HEK293 (cell line): Measurements from ENCODE around the gene NSUN6.

Experiments
- CTCF ChIA-PET: fragments of 350-600 bp; formaldehyde crosslinking; extraction: SDS; loops from one replicate; lab custom pipeline; 2021; ENCODE audit warnings: antibody characterized with exemption; lab: Yijun Ruan, JAX
- POLR2A ChIA-PET: fragments of 300-600 bp; formaldehyde crosslinking; extraction: SDS; loops from one replicate; lab custom pipeline; 2020; ENCODE audit warnings: antibody characterized with exemption, inconsistent platforms; lab: Yijun Ruan, JAX
- H3K27ac ChIP-seq: fragments of 200-500 bp; sonication (Bioruptor generic); 2 replicates; pipeline ENCODE4 v1.5.1; 2014; ENCODE audit warnings: low read depth, low read length, control low read depth, inconsistent platforms; ENCODE audit errors: extremely low read depth
- H3K36me3 ChIP-seq, 2 experiments: fragments of 200-500 bp in 1 of 2; sonication (Bioruptor generic) in 1 of 2; 1 replicate in 1 of 2; 2 replicates in 1 of 2; pipeline ENCODE4 v1.5.1; 2014 to 2017; ENCODE audit warnings: inconsistent platforms in 2 of 2, low read length in 2 of 2; ENCODE audit not compliant: control insufficient read depth in 2 of 2, insufficient read depth in 1 of 2
- H3K4me1 ChIP-seq: fragments of 200-500 bp; sonication (Bioruptor generic); 2 replicates; pipeline ENCODE4 v1.5.1; 2014; ENCODE audit warnings: mild to moderate bottlenecking, low read length, inconsistent platforms; ENCODE audit not compliant: control insufficient read depth, insufficient read depth
- H3K4me3 ChIP-seq: 2 replicates; pipeline ENCODE4 v1.5.1; 2011; ENCODE audit warnings: low read depth, mild to moderate bottlenecking, control low read depth, low read length, moderate library complexity
- H3K9me3 ChIP-seq: fragments of 200-500 bp; sonication (Bioruptor generic); 2 replicates; pipeline ENCODE4 v1.5.1; 2014; ENCODE audit warnings: low read depth, low read length, inconsistent platforms; ENCODE audit not compliant: control insufficient read depth, insufficient read depth
- BCL11A ChIP-seq: fragments of 450-650 bp; formaldehyde crosslinking; IDR thresholded peaks from 2 replicates; pipeline ENCODE4 v1.5.1; 2016; ENCODE audit warnings: low read depth, missing biosample characterization, missing genetic modification characterization
- KLF10 ChIP-seq: fragments of 450-650 bp; IDR thresholded peaks from 2 replicates; pipeline ENCODE4 v1.5.1; 2018; ENCODE audit warnings: missing biosample characterization, mild to moderate bottlenecking, missing genetic modification characterization
- KLF9 ChIP-seq: fragments of 450-650 bp; formaldehyde crosslinking; IDR thresholded peaks from 2 replicates; pipeline ENCODE4 v1.5.1; 2016; ENCODE audit warnings: missing biosample characterization, missing genetic modification characterization, low read depth
- PRDM10 ChIP-seq: fragments of 450-650 bp; formaldehyde crosslinking; IDR thresholded peaks from 2 replicates; pipeline ENCODE4 v1.5.1; 2016; ENCODE audit warnings: missing biosample characterization, missing genetic modification characterization
- SETDB1 ChIP-seq: IDR thresholded peaks from one replicate; pipeline ENCODE4 v1.6.1; 2017; ENCODE audit warnings: mild to moderate bottlenecking, low read length, moderate library complexity, mixed read lengths; ENCODE audit not compliant: insufficient read length
- ZBTB10 ChIP-seq: fragments of 450-650 bp; formaldehyde crosslinking; IDR thresholded peaks from 2 replicates; pipeline ENCODE4 v1.5.1; 2016; ENCODE audit warnings: missing biosample characterization, missing genetic modification characterization
- ZNF2 ChIP-seq: fragments of 450-650 bp; formaldehyde crosslinking; IDR thresholded peaks from 2 replicates; pipeline ENCODE4 v1.5.1; 2016; ENCODE audit warnings: missing biosample characterization, missing genetic modification characterization
- ZNF24 ChIP-seq: fragments of 450-650 bp; formaldehyde crosslinking; IDR thresholded peaks from 2 replicates; pipeline ENCODE4 v1.5.1; 2016; ENCODE audit warnings: missing biosample characterization, missing genetic modification characterization
- ZNF280D ChIP-seq: fragments of 450-650 bp; formaldehyde crosslinking; IDR thresholded peaks from 2 replicates; pipeline ENCODE4 v1.5.1; 2016; ENCODE audit warnings: missing biosample characterization, missing genetic modification characterization
- ZNF335 ChIP-seq: fragments of 450-650 bp; formaldehyde crosslinking; conservative IDR thresholded peaks from 2 replicates; pipeline ENCODE4 v1.5.1; 2016; ENCODE audit warnings: missing biosample characterization, missing genetic modification characterization
- ZNF426 ChIP-seq: fragments of 450-650 bp; formaldehyde crosslinking; IDR thresholded peaks from 2 replicates; pipeline ENCODE4 v1.5.1; 2017; ENCODE audit warnings: missing biosample characterization, missing genetic modification characterization, mild to moderate bottlenecking, inconsistent platforms, moderate library complexity
- ZNF529 ChIP-seq: fragments of 450-650 bp; formaldehyde crosslinking; IDR thresholded peaks from 2 replicates; pipeline ENCODE4 v1.5.1; 2017; ENCODE audit warnings: missing genetic modification characterization, missing biosample characterization; ENCODE audit not compliant: insufficient replicate concordance
- ZNF549 ChIP-seq: fragments of 450-650 bp; IDR thresholded peaks from 2 replicates; pipeline ENCODE4 v1.5.1; 2018; ENCODE audit warnings: missing biosample characterization, missing genetic modification characterization, mild to moderate bottlenecking, inconsistent platforms, moderate library complexity
- ZNF658 ChIP-seq: fragments of 450-650 bp; formaldehyde crosslinking; IDR thresholded peaks from 2 replicates; pipeline ENCODE4; 2016; ENCODE audit warnings: missing biosample characterization, missing genetic modification characterization
- ZNF692 ChIP-seq: fragments of 450-650 bp; formaldehyde crosslinking; IDR thresholded peaks from 2 replicates; pipeline ENCODE4 v1.5.1; 2016; ENCODE audit warnings: missing biosample characterization, missing genetic modification characterization
- TF ChIP-seq, protein P1 (sequence below): fragments of 450-650 bp; formaldehyde crosslinking; IDR thresholded peaks from 2 replicates; pipeline ENCODE4 v1.5.1; 2017; ENCODE audit warnings: missing biosample characterization, missing genetic modification characterization
- TF ChIP-seq, protein P2 (sequence below): fragments of 450-650 bp; formaldehyde crosslinking; IDR thresholded peaks from 2 replicates; pipeline ENCODE4 v1.5.1; 2016; ENCODE audit warnings: missing biosample characterization, missing genetic modification characterization
- TF ChIP-seq, protein P3 (sequence below): fragments of 450-650 bp; formaldehyde crosslinking; optimal IDR thresholded peaks from 2 replicates; pipeline ENCODE3; 2016; ENCODE audit warnings: missing biosample characterization, mild to moderate bottlenecking, missing genetic modification characterization

Gene NSUN6

GRCh38 chr10:18653112-18653511 is 1.7 kb upstream of the NSUN6 start (continued):
- TF ChIP-seq ZNF549 (tag by site-specific recombination) (no peak), ZBTB10 (tag by site-specific recombination) (no peak), ZNF692 (no peak), ZNF2 (no peak), ZNF529 (tag by site-specific recombination) (no peak), KLF10 (tag by site-specific recombination) (no peak), ZNF24 (no peak), BCL11A (no peak), PRDM10 (tag by site-specific recombination) (no peak), ZNF426 (no peak)

DNA sequence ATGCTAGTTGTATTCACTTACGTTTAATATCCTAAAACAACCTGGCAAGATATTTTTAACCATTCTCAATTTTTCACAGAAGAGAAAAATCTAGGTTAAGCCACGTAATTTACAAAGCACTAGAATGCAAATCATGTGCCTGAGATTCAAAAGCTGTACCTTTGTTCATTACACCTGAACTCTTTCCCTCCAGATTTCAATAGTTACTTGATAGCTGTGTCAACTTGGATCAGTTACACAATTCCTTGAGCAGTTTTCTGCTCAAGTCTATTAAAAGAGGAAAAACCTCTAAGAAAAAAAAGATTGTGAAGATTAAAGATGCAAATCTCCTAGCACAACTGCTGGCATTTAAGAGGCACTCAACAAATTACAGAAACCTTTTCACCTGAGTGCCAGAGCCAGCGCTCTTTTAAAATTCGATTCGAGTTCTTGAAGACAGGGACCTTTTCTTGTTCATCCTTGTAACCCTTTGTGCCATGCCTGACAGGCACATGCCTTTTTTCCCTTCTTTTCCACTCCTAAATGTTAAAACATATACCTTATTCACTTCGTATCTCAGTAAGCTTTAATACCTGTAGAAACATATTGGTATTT is 886 bp downstream of the NSUN6 start:
- Histone ChIP-seq H3K4me3 (peak overlapping the region; percentile 70), H3K9me3 (no peaks in the 10 kb centered on the region), H3K4me1 (no peaks in the 10 kb centered on the region; the same call in 1 of the 2 replicates), H3K27ac (no peak overlapping the region; the same call in 1 of the 2 replicates), H3K36me3 (peaks cover 9 to 18% of the 10 kb centered on the region in 2 experiments)
- POLR2A ChIA-PET: interaction anchor here (2.9 kb wide), 1 partner anchor 9 kb away, joined by 14 read pairs; the partner anchor contains the start of gene ARL5B
- CTCF ChIA-PET: interaction anchor here (0.6 kb wide), 1 partner anchor 23 kb away, joined by 3 read pairs; no protein-coding TSS in a partner anchor
- TF ChIP-seq KLF9 (no peak), ZNF280D (no peak), SETDB1 (no peak), ZNF335 (tag by site-specific recombination) (0 out of 2 replicates have a peak, but pooled peaks have one; percentile 4), ZNF658 (no peak)
- TF ChIP-seq, protein P1, sequence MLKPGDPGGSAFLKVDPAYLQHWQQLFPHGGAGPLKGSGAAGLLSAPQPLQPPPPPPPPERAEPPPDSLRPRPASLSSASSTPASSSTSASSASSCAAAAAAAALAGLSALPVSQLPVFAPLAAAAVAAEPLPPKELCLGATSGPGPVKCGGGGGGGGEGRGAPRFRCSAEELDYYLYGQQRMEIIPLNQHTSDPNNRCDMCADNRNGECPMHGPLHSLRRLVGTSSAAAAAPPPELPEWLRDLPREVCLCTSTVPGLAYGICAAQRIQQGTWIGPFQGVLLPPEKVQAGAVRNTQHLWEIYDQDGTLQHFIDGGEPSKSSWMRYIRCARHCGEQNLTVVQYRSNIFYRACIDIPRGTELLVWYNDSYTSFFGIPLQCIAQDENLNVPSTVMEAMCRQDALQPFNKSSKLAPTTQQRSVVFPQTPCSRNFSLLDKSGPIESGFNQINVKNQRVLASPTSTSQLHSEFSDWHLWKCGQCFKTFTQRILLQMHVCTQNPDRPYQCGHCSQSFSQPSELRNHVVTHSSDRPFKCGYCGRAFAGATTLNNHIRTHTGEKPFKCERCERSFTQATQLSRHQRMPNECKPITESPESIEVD (tag by site-specific recombination): 0 out of 2 replicates have a peak, but pooled peaks have one; percentile 13
- TF ChIP-seq, protein P2, sequence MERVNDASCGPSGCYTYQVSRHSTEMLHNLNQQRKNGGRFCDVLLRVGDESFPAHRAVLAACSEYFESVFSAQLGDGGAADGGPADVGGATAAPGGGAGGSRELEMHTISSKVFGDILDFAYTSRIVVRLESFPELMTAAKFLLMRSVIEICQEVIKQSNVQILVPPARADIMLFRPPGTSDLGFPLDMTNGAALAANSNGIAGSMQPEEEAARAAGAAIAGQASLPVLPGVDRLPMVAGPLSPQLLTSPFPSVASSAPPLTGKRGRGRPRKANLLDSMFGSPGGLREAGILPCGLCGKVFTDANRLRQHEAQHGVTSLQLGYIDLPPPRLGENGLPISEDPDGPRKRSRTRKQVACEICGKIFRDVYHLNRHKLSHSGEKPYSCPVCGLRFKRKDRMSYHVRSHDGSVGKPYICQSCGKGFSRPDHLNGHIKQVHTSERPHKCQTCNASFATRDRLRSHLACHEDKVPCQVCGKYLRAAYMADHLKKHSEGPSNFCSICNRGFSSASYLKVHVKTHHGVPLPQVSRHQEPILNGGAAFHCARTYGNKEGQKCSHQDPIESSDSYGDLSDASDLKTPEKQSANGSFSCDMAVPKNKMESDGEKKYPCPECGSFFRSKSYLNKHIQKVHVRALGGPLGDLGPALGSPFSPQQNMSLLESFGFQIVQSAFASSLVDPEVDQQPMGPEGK (tag by site-specific recombination): no peak
- TF ChIP-seq, protein P3, sequence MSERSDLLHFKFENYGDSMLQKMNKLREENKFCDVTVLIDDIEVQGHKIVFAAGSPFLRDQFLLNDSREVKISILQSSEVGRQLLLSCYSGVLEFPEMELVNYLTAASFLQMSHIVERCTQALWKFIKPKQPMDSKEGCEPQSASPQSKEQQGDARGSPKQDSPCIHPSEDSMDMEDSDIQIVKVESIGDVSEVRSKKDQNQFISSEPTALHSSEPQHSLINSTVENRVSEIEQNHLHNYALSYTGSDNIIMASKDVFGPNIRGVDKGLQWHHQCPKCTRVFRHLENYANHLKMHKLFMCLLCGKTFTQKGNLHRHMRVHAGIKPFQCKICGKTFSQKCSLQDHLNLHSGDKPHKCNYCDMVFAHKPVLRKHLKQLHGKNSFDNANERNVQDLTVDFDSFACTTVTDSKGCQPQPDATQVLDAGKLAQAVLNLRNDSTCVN: no peak
